Fibroblast of peridontal ligament (primary cell): ENCODE data around the gene NUTF2.
"Not testable (repeated sequence)": the region's sequence is repeated elsewhere in the genome, so short reads cannot be mapped to it uniquely, and the experiment has no call there.

Experiments
- DNase-seq: peaks from one replicate; pipeline ENCODE4 v3.0.0-alpha.2; 2010; ENCODE audit errors: extremely low read depth

NUTF2 gene

DNA sequence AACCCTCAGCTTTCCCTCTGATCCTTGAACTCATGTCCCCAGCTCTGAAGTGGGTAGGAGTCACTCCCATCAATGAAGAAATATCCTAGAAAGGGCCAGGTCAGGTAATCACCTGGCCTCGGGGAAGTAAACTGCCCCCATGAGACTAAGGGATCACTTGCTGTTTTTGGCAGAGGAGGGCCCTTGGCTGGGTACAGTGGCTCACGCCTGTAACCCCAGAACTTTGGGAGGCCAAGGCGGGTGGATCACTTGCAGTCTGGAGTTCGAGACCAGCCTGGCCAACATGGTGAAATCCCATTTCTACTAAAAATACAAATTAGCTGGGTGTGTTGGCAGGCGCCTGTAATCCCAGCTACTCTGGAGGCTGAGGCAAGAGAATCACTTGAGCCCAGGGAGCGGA, 17.3 kb downstream of the NUTF2 start:
- DNase-seq = not testable (repeated sequence)

- no peak for DNase-seq
Measured at GRCh38 chr16:67864594-67864993, 17.9 kb downstream of the NUTF2 start.

DNA sequence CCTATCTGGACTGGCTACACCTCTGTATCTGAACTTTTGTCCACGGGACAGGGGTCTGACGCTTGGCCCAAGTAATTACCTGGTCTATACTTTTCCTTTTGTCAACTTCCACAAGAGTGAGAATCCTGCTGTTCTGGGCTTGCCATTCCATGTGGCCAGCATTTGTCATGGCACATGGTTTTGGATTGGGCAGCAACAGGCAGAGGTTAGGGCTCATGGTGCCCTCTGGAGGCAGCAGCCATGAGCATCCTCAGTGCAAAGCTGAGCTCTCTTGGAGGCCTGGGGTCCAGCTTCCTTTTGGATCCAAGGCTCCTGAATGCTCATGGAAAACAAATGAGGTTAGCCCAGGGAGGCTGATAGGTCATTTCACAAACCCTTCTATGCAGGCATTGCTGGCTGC, 18.6 kb downstream of the NUTF2 start:
- peak; percentile 45 for DNase-seq

GRCh38 chr16:67868290-67868689, 21.6 kb downstream of the NUTF2 start:
- DNase-seq = no peak

DNA sequence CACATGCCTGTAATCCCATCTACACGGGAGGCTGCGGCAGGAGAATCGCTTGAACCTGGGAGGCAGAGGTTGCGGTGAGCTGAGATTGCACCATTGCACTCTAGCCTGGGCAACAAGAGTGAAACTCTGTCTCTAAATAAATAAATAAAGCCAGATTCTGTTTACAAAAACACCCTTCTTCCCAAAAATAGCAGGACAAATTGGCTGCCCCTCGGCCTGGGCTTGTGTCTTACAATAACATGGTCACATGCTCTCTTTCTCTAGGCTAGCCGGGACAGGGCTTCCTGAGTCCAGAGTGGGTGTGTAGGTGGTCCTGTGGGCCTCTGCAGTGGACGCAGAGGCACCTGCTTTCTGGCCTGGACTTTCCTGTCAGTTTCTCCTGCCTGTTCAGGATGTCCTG, 22.9 kb downstream of the NUTF2 start:
- DNase-seq = no peak

- DNase-seq = no peak
Measured at GRCh38 chr16:67871256-67871655, 24.5 kb downstream of the NUTF2 start.

DNA sequence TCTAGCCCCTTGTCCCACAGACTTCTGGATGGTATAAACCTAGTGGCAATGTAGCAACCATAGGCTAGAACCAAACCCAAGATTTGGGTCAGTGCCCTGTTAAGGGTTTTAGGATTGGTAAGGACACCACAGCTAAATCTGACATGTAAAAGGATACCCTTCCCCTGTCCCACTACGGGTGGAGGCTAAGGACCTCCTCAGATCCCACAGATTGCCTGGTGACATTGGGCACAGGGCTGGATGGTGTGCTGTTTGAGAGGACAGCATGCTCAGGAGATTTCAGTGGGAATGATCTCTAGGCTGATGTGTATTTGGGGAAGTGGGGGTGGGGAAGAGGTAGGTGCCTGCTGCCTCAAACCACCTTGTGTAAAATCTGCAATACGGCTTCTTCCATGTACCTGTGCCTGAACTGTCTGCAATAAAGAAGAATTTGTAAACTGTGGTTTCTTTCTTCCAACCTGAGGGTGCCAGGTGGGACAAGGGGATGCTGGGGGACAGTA, 25.4 kb downstream of the NUTF2 start:
- no peak for DNase-seq

DNA sequence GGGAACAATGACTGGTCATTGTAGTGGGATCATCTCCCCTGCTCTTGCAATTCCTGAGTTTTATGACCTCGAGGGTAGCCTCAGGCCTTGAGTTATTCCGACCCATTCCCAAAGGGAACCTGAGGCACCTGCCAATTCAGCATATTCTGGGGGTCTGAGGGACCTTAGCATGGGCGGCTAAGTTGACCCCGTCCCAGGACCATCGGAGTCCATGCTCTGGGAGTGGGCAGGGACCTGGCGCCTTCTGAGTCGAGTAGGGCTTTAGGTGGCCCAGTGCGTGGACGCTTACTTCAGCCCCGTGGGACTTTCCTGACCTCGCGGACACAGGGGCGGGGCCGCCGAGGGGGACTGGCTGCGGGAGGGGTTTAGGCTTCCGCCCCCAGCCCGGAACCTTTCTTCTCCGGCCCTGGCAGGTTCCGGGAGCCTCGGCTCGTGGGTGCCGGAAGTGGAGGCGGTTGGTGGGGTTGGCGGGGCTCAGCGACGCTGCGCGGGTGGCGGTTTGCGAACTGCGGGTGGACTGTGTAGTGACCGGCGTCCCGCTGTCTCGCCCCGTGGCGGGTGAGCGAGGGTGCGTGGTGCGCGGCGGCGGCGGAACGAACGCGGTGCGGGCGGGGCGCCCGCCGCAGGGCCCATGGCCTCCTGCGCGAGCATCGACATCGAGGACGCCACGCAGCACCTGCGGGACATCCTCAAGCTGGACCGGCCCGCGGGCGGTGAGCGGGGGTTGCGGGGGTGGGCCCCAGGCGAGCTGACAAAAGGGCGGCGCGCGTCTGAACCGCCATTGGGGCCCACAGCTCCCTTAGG, 26.1 kb downstream of the NUTF2 start, which contains the start of gene EDC4:
Gene EDC4 (plus strand): TSS at position 422 of the 804 bp plus-strand sequence. CDS start 210 bp downstream, at position 632.
- DNase-seq = peak; percentile 65

- no peak for DNase-seq
Measured at GRCh38 chr16:67873435-67874370, 27.0 kb downstream of the NUTF2 start.

GRCh38 chr16:67874372-67874771, 27.6 kb downstream of the NUTF2 start:
- no peak for DNase-seq

DNA sequence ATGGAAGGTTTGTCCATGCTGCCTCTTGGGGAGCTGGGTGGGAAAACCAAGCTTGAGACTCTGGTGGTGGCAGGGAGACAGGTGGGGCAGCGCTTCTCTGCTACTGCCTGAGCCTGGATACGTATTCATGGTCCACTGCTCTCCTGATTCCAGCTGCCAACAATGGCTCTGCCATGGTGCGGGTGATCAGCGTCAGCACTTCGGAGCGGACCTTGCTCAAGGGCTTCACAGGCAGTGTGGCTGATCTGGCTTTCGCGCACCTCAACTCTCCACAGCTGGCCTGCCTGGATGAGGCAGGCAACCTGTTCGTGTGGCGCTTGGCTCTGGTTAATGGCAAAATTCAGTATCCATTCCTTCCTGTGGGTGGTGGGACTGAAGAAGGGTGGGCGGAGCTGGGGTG, 30.3 kb downstream of the NUTF2 start:
- no peak for DNase-seq

- no peak for DNase-seq
Measured at GRCh38 chr16:67878232-67878631, 31.5 kb downstream of the NUTF2 start.

- no peak for DNase-seq
Measured at GRCh38 chr16:67878846-67879245, 32.1 kb downstream of the NUTF2 start.

- DNase-seq = no peak
Measured at GRCh38 chr16:67879462-67879861, 32.7 kb downstream of the NUTF2 start.

DNA sequence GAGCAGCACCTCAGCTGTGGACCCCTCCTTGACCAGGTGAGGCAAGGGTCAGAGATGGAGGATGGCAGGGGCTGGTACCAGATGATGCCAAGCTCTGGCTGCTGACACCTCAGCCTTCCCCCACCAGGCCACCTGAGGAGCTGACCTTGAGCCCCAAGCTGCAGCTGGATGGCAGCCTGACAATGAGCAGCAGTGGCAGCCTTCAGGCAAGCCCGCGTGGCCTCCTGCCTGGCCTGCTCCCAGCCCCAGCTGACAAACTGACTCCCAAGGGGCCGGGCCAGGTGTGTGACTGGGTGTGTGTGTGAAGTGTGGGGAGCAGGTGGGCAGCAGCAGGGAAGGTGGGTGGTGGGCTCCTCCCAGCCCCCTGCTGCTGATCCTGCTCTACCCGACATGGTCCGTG, 33.2 kb downstream of the NUTF2 start:
- no peak for DNase-seq

DNA sequence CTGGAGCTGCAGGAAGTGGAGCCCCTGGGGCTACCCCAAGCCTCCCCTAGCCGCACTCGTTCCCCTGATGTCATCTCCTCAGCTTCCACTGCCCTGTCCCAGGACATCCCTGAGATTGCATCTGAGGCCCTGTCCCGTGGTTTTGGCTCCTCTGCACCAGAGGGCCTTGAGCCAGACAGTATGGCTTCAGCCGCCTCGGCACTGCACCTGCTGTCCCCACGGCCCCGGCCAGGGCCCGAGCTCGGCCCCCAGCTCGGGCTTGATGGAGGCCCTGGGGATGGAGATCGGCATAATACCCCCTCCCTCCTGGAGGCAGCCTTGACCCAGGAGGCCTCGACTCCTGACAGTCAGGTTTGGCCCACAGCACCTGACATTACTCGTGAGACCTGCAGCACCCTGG, 33.9 kb downstream of the NUTF2 start:
- no peak for DNase-seq

DNA sequence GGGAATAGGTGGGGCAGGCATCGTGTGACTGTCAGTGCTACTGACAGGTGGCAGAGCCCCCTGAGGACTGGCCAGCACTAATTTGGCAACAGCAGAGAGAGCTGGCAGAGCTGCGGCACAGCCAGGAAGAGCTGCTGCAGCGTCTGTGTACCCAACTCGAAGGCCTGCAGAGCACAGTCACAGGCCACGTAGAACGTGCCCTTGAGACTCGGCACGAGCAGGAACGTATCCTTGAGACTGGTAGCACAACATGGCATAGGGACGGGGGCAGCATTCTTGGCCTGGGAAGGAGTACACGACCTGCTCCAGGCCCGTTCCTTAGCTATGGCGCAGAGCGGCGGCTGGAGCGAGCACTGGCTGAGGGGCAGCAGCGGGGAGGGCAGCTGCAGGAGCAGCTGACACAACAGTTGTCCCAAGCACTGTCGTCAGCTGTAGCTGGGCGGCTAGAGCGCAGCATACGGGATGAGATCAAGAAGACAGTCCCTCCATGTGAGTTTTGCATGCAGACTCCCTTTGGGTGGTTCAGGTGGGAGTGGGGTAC, 35.0 kb downstream of the NUTF2 start:
- DNase-seq = no peak

- no peak for DNase-seq
Measured at GRCh38 chr16:67882374-67883145, 35.8 kb downstream of the NUTF2 start.

DNA sequence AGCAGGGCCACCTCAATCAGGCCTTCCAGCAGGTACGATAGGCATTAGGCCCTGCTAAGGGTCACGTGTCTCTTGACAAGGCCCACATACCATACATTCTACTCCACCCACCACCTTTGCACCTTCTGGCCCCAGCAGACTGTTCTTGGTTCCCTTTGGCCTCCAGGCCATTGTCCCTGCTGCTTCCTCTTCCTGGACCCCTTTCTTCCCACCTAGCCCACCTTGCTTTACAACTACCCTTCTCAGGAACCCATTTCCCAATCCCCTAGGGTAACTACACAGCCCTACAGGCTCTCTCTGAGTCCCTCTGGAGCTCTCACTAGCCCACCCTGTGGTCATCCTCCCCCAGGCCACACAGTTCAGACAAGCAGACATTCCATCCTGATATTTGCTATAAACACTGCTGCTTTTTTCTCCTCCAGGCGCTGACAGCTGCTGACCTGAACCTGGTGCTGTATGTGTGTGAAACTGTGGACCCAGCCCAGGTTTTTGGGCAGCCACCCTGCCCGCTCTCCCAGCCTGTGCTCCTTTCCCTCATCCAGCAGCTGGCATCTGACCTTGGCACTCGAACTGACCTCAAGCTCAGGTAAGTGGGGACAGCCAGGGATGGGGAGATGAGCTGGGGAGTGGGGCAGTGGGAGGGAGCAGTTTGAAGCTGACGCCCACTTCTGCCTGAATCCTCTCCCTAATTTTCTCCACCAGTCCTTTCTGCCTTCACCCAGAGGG, 36.6 kb downstream of the NUTF2 start:
- DNase-seq = no peak

DNA sequence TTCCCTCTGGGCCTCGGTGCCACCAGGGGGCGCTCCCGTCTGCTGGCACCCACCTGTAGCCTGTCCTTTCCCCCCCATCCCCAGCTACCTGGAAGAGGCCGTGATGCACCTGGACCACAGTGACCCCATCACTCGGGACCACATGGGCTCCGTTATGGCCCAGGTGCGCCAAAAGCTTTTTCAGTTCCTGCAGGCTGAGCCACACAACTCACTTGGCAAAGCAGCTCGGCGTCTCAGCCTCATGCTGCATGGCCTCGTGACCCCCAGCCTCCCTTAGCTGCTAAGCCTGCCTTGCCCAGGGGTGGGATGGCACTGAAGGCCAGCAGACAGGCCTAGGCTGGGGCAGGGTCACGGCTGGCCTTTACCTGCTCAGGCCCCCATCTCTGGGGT, 37.1 kb downstream of the NUTF2 start:
- peak; percentile 21 for DNase-seq

DNA sequence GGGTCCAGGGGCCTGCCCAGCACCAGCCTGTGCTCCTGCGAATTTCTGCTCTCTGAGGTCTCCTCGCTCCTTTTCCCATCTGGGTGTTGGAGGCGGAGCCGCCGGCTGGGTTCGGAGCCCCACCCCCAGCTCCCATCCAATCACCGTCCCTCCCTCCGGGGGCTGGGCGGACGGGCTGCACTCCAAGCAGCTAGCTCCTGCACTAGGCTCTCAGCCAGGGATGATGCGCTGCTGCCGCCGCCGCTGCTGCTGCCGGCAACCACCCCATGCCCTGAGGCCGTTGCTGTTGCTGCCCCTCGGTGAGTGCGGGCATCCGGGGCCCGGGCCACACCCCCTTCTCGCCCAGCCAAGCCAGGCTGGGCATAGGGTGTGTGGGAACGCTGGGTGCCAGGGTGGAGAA, 38.0 kb downstream of the NUTF2 start, which contains the start of gene NRN1L:
Gene NRN1L (plus strand): TSS at position 202 of the 400 bp plus-strand sequence. CDS start 19 bp downstream, at position 221.
- peak; percentile 83 for DNase-seq
